Esophagus muscularis mucosa (tissue), 4 donors: ENCODE results near the gene COA5. TPM values are rescaled to one million over a fixed set of nuclear protein-coding genes. Genes with fewer than 3 reads are reported as not detected.

Experiments
- DNase-seq: peaks from one replicate; pipeline ENCODE4 v3.0.0-alpha.2; 2017; ENCODE audit errors: extremely low spot score
- H3K27ac ChIP-seq, 4 donors: fragments of 200-600 bp; sonication (generic); replicated peaks in 1 of 4; 1 replicate in 3 of 4; 2 replicates in 1 of 4; pipeline ENCODE4 v1.5.1; 2016 to 2019; ENCODE audit warnings: mild to moderate bottlenecking in 1 of 4
- H3K27me3 ChIP-seq, 4 donors: fragments of 200-600 bp; sonication (generic); one replicate each; pipeline versions ENCODE4 v1.5.1 to v1.6.0; 2016 to 2019
- H3K36me3 ChIP-seq, 4 donors: fragments of 200-600 bp; sonication (generic); one replicate each; pipeline ENCODE4 v1.5.1; 2016 to 2019
- H3K4me1 ChIP-seq, 4 donors: fragments of 200-600 bp; sonication (generic); one replicate each; pipeline ENCODE4 v1.5.1; 2016 to 2019
- H3K4me3 ChIP-seq, 4 donors: fragments of 200-600 bp; sonication (generic); 1 replicate in 2 of 4; 2 replicates in 2 of 4; pipeline ENCODE4 v1.5.1; 2016 to 2019; ENCODE audit warnings: mild to moderate bottlenecking in 4 of 4, moderate library complexity in 1 of 4
- H3K9me3 ChIP-seq, 4 donors: fragments of 200-600 bp; sonication (generic); 1 replicate in 3 of 4; 2 replicates in 1 of 4; pipeline ENCODE4 v1.5.1; 2016 to 2019
- EP300 ChIP-seq: sonication (generic); formaldehyde crosslinking; IDR thresholded peaks from one replicate; pipeline ENCODE4 v1.6.1; 2017; ENCODE audit warnings: antibody characterized with exemption
- POLR2A ChIP-seq: fragments of 450-650 bp; IDR thresholded peaks from one replicate; pipeline ENCODE4 v1.6.1; 2017; ENCODE audit warnings: antibody characterized with exemption, moderate library complexity, mild to moderate bottlenecking, low read depth
- POLR2AphosphoS5 ChIP-seq, 2 donors: sonication (generic); formaldehyde crosslinking; IDR thresholded peaks; one replicate each; pipeline ENCODE4 v1.6.1; 2017; ENCODE audit warnings: antibody characterized with exemption in 2 of 2
- WGBS: methylation state at CpG from one replicate; pipeline ENCODE4 v1.1.5; 2018; 5-methylcytosine and 5-hydroxymethylcytosine counted together
- intact Hi-C: fragments of 100-400 bp; cut with DNase I; formaldehyde crosslinking; loops from one replicate; pipeline ENCODE4 v1.15.1; 2023
- total RNA-seq, 4 donors: library from RNA; depleted of rRNA; stranded (reverse); fragments of >200 nt; gene quantifications; one replicate each; pipeline versions ENCODE4 v1.1.0 to v1.2.1, GENCODE V29; 2016
- TF ChIP-seq, protein P1 (sequence below), 3 experiments: fragments of 200-600 bp in 2 of 3; fragments of 450-650 bp in 1 of 3; sonication (generic) in 2 of 3; IDR thresholded peaks; one replicate each; pipeline ENCODE4 v1.5.1; 2017 to 2019; ENCODE audit warnings: antibody characterized with exemption in 3 of 3, mild to moderate bottlenecking in 2 of 3, moderate library complexity in 1 of 3

The COA5 gene
- total RNA-seq, 4 donors from 2014 or later, result 28.3 to 48.2 (median 31.7) TPM

DNA sequence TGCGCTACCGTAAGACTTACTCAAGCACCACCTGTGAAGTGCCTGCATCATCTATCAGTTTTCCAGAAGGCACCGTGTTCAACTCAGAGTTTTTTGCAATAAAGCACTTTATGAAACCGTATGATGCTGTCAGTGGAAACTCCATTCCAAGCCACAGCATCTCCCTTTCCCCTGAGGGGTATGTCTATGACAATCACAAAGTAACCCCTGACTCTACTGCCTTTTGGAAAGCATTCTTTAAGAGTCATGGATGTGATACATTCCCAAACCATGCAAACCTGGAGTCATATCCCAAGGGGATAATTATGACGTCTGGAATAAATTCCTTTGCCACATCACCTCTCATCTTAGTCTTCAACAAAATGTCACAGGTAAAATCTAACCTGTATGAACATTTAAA is 39.3 kb upstream of the COA5 start:
- intact Hi-C loops, result loop anchor here (10.0 kb wide), 1 partner anchor 417 kb away; no protein-coding TSS in a partner anchor
- Histone ChIP-seq H3K27me3 (no peaks in the 10 kb centered on the region), H3K4me1 (no peaks in the 10 kb centered on the region), H3K9me3 (no peaks in the 10 kb centered on the region), H3K36me3 (peaks cover 0 to 34% (median 18%) of the 10 kb centered on the region in 4 donors), H3K4me3 (no peak overlapping the region), H3K27ac (no peak overlapping the region)
- 80% methylated on average over 5 of the region's 5 CpGs for WGBS
- TF ChIP-seq POLR2A (no peak), POLR2AphosphoS5 (IDR thresholded peaks at IDR 0.05) (no peak), EP300 (no peak)
- TF ChIP-seq, protein P1, sequence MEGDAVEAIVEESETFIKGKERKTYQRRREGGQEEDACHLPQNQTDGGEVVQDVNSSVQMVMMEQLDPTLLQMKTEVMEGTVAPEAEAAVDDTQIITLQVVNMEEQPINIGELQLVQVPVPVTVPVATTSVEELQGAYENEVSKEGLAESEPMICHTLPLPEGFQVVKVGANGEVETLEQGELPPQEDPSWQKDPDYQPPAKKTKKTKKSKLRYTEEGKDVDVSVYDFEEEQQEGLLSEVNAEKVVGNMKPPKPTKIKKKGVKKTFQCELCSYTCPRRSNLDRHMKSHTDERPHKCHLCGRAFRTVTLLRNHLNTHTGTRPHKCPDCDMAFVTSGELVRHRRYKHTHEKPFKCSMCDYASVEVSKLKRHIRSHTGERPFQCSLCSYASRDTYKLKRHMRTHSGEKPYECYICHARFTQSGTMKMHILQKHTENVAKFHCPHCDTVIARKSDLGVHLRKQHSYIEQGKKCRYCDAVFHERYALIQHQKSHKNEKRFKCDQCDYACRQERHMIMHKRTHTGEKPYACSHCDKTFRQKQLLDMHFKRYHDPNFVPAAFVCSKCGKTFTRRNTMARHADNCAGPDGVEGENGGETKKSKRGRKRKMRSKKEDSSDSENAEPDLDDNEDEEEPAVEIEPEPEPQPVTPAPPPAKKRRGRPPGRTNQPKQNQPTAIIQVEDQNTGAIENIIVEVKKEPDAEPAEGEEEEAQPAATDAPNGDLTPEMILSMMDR (IDR thresholded peaks at IDR 0.05), result no peak
- DNase-seq, result no peak

DNA sequence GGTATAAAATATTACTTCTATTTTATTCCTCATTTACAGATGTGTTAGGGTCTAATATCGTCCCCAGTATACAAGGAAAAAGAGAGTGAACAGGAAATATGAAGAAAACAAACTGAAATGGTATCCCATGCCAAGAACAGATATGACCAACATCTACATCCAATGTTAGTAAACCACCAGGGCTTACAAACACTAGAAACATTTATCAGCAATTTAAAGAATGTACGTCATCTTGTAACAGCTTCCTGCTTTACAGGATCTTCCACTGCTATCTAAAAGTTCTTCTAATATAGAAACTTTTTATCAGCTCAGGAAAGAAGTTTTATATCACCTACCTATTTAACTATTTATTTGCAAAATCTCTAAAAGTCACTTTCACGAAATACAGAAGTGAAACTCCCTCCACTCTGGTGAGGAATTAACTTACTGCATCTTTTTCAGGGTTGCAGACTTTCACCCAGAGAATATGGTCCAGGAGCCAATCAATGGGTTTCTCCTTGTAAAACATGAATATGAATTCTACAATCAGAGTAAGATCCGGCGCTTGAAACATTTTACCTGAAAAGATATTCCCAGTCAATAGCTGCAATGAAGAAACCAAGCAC is 35.3 kb upstream of the COA5 start:
- Histone ChIP-seq H3K36me3 (peaks cover 5 to 68% (median 25%) of the 10 kb centered on the region in 4 donors), H3K27me3 (no peaks in the 10 kb centered on the region), H3K4me1 (no peaks in the 10 kb centered on the region), H3K9me3 (no peaks in the 10 kb centered on the region), H3K4me3 (no peak overlapping the region), H3K27ac (no peak overlapping the region)
- TF ChIP-seq EP300, result no peak
- TF ChIP-seq POLR2AphosphoS5 (IDR thresholded peaks at IDR 0.05), result no peak
- TF ChIP-seq POLR2A, result no peak
- TF ChIP-seq, protein P1 (IDR thresholded peaks at IDR 0.05), result no peak
- intact Hi-C loops, result loop anchor here (10.0 kb wide), 1 partner anchor 421 kb away; no protein-coding TSS in a partner anchor
- WGBS, result 85% methylated on average over 5 of the region's 5 CpGs
- no peak for DNase-seq

DNA sequence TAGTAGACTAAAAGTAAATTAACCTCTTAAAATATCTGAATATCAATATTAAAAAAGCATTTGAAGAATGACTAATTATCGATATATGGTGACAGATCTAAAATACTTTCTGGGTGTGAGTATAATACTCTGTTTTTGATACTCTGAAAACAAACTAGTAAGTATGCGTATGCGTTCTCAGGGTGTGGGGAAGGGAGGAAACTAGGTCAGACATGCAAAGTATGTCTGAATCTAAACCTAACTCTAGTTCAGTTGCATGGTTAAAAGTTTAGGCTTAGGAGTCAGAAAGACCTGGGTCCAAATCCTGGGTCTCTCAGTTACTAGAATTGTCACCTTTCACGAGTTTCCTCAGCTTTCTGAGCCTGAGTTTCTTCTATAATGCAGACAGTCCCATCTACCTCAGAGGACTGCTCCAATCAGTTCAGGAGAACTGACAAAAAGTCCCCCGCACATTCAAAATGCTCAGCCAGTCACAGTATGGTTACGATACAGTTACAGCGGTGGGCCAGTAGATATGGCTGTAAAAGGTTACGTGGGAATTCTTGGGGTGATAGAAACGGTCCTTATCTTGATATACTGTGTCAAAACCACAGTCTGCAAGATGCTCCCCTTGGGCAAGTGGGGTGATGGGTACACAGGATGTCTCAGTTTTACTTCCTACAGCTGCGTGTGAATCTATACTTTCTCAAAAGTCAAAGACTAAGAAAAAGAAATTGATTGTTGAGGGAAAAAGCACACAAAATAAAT is 29.3 kb upstream of the COA5 start:
- Histone ChIP-seq H3K36me3 (peaks cover 14 to 92% (median 52%) of the 10 kb centered on the region in 4 donors), H3K4me1 (no peaks in the 10 kb centered on the region), H3K27me3 (no peaks in the 10 kb centered on the region), H3K4me3 (no peak overlapping the region), H3K9me3 (no peaks in the 10 kb centered on the region), H3K27ac (no peak overlapping the region)
- 87% methylated on average over 10 of the region's 10 CpGs for WGBS
- intact Hi-C loops, result no loop called here
- DNase-seq, result no peak
- no peak for TF ChIP-seq POLR2A

DNA sequence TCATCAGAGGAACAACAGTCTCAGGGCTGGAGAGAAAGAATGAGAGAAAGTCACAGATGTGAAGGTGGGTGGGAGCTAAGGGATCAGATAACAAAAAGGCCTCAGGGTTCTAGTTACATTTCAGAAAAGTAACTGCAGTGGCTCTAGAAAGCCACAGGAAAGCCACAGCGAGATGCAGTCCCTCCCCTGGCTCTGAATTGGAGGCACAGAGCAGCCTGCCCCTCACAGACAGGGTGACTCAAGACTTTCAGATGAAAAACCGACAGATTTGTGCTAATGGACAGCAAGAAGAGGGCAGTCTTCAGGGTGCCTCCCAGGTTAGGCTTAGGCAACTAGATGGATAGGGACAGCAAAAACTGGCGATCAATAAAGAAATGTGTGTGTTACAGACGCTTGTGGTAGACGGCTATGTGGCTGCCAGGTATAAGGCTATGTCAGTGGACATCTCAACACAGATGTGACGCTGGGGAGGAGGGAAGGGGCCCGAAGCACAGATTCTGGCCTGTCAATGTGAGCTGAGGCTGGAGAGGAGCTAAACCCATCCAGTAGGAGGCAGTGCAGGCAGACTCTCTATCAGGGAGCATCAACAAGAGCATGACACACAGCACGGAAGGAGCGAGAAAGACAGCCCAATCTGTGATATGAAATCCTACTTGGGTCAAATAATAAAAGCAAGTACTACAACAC is 26.2 kb upstream of the COA5 start:
- H3K27ac ChIP-seq, result no peak overlapping the region
- intact Hi-C loops, result no loop called here
- H3K9me3 ChIP-seq, result no peaks in the 10 kb centered on the region
- DNase-seq, result no peak
- TF ChIP-seq EP300 (no peak), POLR2A (no peak), POLR2AphosphoS5 (IDR thresholded peaks at IDR 0.05) (no peak)
- TF ChIP-seq, protein P1 (IDR thresholded peaks at IDR 0.05), result no peak
- H3K4me3 ChIP-seq, result no peak overlapping the region
- H3K36me3 ChIP-seq, result peaks cover 15 to 92% (median 61%) of the 10 kb centered on the region in 4 donors
- no peaks in the 10 kb centered on the region for H3K4me1 ChIP-seq
- H3K27me3 ChIP-seq, result no peaks in the 10 kb centered on the region
- 78% methylated on average over 9 of the region's 9 CpGs for WGBS

DNA sequence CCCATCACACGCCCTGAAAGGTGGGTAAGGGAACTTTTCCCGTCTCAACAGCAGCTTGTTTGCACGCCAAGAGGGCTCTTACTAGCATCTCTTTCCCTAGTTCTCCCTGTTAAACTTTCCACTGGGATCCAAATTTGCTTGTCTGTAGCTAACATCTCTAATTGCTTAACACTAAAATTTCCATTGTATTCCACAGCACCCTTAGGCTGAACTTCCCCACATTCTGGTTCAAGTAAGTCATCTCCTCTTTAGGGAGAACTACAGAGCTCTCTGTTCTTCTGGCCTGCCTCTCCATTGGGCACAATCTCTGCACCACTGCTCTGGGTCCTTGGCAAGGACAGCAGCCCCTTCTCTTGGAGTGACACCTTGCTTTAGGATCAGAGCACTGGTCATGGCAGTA is 24.0 kb upstream of the COA5 start:
- Histone ChIP-seq H3K27ac (no peak overlapping the region), H3K9me3 (no peaks in the 10 kb centered on the region), H3K4me3 (no peak overlapping the region), H3K36me3 (peaks cover 15 to 72% (median 50%) of the 10 kb centered on the region in 4 donors), H3K27me3 (no peaks in the 10 kb centered on the region), H3K4me1 (no peaks in the 10 kb centered on the region)
- no peak for DNase-seq
- 76% methylated on average over 3 of the region's 3 CpGs for WGBS
- TF ChIP-seq POLR2AphosphoS5 (IDR thresholded peaks at IDR 0.05) (no peak), EP300 (no peak)
- intact Hi-C loops, result no loop called here
